HepG2 (cell line): ENCODE data around the gene TMUB1. TPM values are rescaled to one million over a fixed set of nuclear protein-coding genes. Genes with fewer than 3 reads are reported as not detected.

Source experiments
- AGO2 ChIP-seq: fragments of 200-400 bp; formaldehyde crosslinking; optimal IDR thresholded peaks from 2 replicates; pipeline ENCODE3; 2017; ENCODE audit warnings: mild to moderate bottlenecking, low read depth, low read length, moderate library complexity
- DNMT1 ChIP-seq: sonication (generic); formaldehyde crosslinking; IDR thresholded peaks from 2 replicates; pipeline ENCODE4 v1.5.1; 2020; ENCODE audit warnings: mild to moderate bottlenecking, missing genetic modification reagents
- FOSL2 ChIP-seq: sonication (generic); formaldehyde crosslinking; IDR thresholded peaks from 2 replicates; pipeline ENCODE4 v1.4.0; 2020; ENCODE audit warnings: missing genetic modification reagents
- FOXA1 ChIP-seq, 2 experiments: fragments of 450-650 bp in 1 of 2; sonication (generic) in 1 of 2; formaldehyde crosslinking in 1 of 2; IDR thresholded peaks; 2 replicates each; pipeline versions ENCODE4 v1.4.0 to v1.6.1; 2016 to 2020; ENCODE audit warnings: missing genetic modification reagents in 1 of 2
- FOXM1 ChIP-seq: sonication (generic); formaldehyde crosslinking; IDR thresholded peaks from 2 replicates; pipeline ENCODE4 v1.5.0; 2020; ENCODE audit warnings: missing genetic modification reagents
- HMGA1 ChIP-seq: sonication (generic); formaldehyde crosslinking; conservative IDR thresholded peaks from 2 replicates; pipeline ENCODE4 v1.4.0; 2020; ENCODE audit warnings: missing genetic modification reagents
- SIX1 ChIP-seq: sonication (generic); formaldehyde crosslinking; IDR thresholded peaks from 2 replicates; pipeline ENCODE4 v1.4.0; 2020; ENCODE audit warnings: missing genetic modification reagents, borderline replicate concordance
- ZNF121 ChIP-seq: sonication (generic); formaldehyde crosslinking; IDR thresholded peaks from 2 replicates; pipeline ENCODE4 v1.5.0; 2020; ENCODE audit warnings: mild to moderate bottlenecking, missing genetic modification reagents
- ZNF232 ChIP-seq: sonication (generic); formaldehyde crosslinking; IDR thresholded peaks from 2 replicates; pipeline ENCODE4 v1.4.0; 2020; ENCODE audit warnings: missing genetic modification reagents, borderline replicate concordance
- ZNF619 ChIP-seq: sonication (generic); formaldehyde crosslinking; IDR thresholded peaks from 2 replicates; pipeline ENCODE4 v1.4.0; 2020; ENCODE audit warnings: mild to moderate bottlenecking, missing genetic modification reagents
- ZNF766 ChIP-seq: sonication (generic); formaldehyde crosslinking; IDR thresholded peaks from 2 replicates; pipeline ENCODE4 v1.5.0; 2020; ENCODE audit warnings: missing genetic modification reagents, borderline replicate concordance
- ZNF850 ChIP-seq: sonication (generic); formaldehyde crosslinking; conservative IDR thresholded peaks from 2 replicates; pipeline ENCODE4 v1.9.0; 2021; ENCODE audit warnings: mild to moderate bottlenecking, missing genetic modification reagents
- polyA plus RNA-seq, 8 experiments: library from polyadenylated mRNA; depleted of rRNA in 3 of 8; stranded (reverse) in 7 of 8; unstranded in 1 of 8; fragments of >200 nt; fragmentation: Illumina TruSeq in 4 of 8; extraction: Trizol in 4 of 8; gene quantifications; 2 replicates each; pipeline versions ENCODE4 v1.2.1 to v1.2.3, GENCODE V29; 2011 to 2016; ENCODE audit warnings: low read depth in 4 of 8, missing spikeins in 1 of 8, mixed read lengths in 1 of 8; ENCODE audit not compliant: insufficient read depth in 1 of 8
- total RNA-seq, 5 experiments: library from RNA; depleted of rRNA; stranded (reverse); fragments of >200 nt; fragmentation: Illumina TruSeq; extraction: Trizol; gene quantifications; 2 replicates each; pipeline ENCODE4 v1.2.3, GENCODE V29; 2016; ENCODE audit warnings: low read depth in 1 of 5
- TF ChIP-seq, protein P1 (sequence below): IDR thresholded peaks from 2 replicates; pipeline ENCODE4 v1.6.1; 2016; ENCODE audit warnings: low read depth, missing genetic modification reagents, missing compliant biosample characterization
- TF ChIP-seq, protein P2 (sequence below): sonication (generic); formaldehyde crosslinking; IDR thresholded peaks from 2 replicates; pipeline ENCODE4 v1.4.0; 2020; ENCODE audit warnings: missing genetic modification reagents
- TF ChIP-seq, protein P3 (sequence below): IDR thresholded peaks from 2 replicates; pipeline ENCODE4 v1.6.1; 2016; ENCODE audit warnings: mild to moderate bottlenecking
- TF ChIP-seq, protein P4 (sequence below): sonication (generic); formaldehyde crosslinking; IDR thresholded peaks from 2 replicates; pipeline ENCODE4 v1.4.0; 2020; ENCODE audit warnings: missing genetic modification reagents, borderline replicate concordance

The TMUB1 gene
- total and polyA plus RNA-seq, 2 of the 13 experiments (the other 11 are each of a cell fraction or from before 2014, with no cell fraction given): 44.8 to 51.6 TPM

DNA sequence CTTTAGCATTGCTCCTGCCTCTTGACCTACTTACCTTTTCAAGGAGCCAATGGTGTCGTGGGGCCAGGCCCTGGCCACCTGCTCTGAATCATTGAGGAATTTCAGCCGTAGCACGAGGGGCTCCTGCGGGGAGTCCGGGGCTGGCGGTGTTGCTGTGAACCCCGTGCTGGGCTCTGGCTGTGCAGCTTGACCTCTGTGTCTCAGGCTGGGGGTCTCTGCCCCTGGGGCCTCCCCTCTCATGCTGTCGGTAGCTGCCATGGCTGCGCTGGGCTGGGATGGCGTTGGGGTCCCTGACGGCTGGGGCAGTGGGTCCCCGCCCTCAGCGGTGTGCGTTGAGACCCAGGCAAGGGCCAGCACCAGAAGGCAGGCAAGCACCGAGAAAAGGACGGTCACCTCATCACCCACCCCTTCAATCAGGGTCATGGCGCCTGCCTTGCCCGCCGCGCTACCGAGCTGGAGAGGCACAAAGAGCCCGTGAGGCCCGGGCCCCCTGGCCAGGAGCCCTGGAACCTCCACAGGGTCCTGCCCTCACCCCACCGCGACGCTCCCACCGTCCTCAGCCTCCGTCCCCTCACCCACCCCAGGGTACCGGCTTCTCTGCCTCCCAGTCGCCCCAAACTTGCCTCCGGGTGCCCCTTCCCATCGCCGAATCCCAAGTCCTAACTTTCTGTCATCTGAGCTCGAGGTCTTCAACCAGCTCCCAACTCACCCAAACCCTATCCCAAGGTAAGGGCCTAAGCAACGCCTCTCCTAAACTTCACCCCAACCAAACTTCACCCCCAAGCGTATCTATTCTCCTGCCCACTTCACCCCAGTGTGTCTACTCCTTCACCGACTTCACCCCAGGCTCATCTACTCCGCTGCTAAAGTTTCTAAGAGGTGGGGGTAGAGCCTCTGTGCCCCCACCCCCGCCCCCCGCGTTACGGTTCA lies 887 bp downstream of the TMUB1 start (continued):
- TF ChIP-seq, protein P1, sequence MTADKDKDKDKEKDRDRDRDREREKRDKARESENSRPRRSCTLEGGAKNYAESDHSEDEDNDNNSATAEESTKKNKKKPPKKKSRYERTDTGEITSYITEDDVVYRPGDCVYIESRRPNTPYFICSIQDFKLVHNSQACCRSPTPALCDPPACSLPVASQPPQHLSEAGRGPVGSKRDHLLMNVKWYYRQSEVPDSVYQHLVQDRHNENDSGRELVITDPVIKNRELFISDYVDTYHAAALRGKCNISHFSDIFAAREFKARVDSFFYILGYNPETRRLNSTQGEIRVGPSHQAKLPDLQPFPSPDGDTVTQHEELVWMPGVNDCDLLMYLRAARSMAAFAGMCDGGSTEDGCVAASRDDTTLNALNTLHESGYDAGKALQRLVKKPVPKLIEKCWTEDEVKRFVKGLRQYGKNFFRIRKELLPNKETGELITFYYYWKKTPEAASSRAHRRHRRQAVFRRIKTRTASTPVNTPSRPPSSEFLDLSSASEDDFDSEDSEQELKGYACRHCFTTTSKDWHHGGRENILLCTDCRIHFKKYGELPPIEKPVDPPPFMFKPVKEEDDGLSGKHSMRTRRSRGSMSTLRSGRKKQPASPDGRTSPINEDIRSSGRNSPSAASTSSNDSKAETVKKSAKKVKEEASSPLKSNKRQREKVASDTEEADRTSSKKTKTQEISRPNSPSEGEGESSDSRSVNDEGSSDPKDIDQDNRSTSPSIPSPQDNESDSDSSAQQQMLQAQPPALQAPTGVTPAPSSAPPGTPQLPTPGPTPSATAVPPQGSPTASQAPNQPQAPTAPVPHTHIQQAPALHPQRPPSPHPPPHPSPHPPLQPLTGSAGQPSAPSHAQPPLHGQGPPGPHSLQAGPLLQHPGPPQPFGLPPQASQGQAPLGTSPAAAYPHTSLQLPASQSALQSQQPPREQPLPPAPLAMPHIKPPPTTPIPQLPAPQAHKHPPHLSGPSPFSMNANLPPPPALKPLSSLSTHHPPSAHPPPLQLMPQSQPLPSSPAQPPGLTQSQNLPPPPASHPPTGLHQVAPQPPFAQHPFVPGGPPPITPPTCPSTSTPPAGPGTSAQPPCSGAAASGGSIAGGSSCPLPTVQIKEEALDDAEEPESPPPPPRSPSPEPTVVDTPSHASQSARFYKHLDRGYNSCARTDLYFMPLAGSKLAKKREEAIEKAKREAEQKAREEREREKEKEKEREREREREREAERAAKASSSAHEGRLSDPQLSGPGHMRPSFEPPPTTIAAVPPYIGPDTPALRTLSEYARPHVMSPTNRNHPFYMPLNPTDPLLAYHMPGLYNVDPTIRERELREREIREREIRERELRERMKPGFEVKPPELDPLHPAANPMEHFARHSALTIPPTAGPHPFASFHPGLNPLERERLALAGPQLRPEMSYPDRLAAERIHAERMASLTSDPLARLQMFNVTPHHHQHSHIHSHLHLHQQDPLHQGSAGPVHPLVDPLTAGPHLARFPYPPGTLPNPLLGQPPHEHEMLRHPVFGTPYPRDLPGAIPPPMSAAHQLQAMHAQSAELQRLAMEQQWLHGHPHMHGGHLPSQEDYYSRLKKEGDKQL (CRISPR knock-in tag): no peak
- TF ChIP-seq ZNF619 (CRISPR knock-in tag) (no peak), ZNF121 (CRISPR knock-in tag) (no peak), AGO2 (peak; percentile 54), FOSL2 (CRISPR knock-in tag) (no peak), ZNF766 (no peak), SIX1 (CRISPR knock-in tag) (no peak), FOXM1 (CRISPR knock-in tag) (no peak), FOXA1 (IDR thresholded peaks at IDR 0.05) (no peak), FOXA1 (CRISPR knock-in tag; IDR thresholded peaks at IDR 0.05) (no peak), ZNF232 (CRISPR knock-in tag) (0 out of 2 replicates have a peak, but pooled peaks have one; percentile 37), DNMT1 (CRISPR knock-in tag) (no peak), HMGA1 (CRISPR knock-in tag) (no peak), ZNF850 (CRISPR knock-in tag) (no peak)
- TF ChIP-seq, protein P2, sequence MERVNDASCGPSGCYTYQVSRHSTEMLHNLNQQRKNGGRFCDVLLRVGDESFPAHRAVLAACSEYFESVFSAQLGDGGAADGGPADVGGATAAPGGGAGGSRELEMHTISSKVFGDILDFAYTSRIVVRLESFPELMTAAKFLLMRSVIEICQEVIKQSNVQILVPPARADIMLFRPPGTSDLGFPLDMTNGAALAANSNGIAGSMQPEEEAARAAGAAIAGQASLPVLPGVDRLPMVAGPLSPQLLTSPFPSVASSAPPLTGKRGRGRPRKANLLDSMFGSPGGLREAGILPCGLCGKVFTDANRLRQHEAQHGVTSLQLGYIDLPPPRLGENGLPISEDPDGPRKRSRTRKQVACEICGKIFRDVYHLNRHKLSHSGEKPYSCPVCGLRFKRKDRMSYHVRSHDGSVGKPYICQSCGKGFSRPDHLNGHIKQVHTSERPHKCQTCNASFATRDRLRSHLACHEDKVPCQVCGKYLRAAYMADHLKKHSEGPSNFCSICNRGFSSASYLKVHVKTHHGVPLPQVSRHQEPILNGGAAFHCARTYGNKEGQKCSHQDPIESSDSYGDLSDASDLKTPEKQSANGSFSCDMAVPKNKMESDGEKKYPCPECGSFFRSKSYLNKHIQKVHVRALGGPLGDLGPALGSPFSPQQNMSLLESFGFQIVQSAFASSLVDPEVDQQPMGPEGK (CRISPR knock-in tag): peak; percentile 58
- TF ChIP-seq, protein P3, sequence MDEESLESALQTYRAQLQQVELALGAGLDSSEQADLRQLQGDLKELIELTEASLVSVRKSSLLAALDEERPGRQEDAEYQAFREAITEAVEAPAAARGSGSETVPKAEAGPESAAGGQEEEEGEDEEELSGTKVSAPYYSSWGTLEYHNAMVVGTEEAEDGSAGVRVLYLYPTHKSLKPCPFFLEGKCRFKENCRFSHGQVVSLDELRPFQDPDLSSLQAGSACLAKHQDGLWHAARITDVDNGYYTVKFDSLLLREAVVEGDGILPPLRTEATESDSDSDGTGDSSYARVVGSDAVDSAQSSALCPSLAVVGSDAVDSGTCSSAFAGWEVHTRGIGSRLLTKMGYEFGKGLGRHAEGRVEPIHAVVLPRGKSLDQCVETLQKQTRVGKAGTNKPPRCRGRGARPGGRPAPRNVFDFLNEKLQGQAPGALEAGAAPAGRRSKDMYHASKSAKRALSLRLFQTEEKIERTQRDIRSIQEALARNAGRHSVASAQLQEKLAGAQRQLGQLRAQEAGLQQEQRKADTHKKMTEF (CRISPR knock-in tag): no peak
- TF ChIP-seq, protein P4, sequence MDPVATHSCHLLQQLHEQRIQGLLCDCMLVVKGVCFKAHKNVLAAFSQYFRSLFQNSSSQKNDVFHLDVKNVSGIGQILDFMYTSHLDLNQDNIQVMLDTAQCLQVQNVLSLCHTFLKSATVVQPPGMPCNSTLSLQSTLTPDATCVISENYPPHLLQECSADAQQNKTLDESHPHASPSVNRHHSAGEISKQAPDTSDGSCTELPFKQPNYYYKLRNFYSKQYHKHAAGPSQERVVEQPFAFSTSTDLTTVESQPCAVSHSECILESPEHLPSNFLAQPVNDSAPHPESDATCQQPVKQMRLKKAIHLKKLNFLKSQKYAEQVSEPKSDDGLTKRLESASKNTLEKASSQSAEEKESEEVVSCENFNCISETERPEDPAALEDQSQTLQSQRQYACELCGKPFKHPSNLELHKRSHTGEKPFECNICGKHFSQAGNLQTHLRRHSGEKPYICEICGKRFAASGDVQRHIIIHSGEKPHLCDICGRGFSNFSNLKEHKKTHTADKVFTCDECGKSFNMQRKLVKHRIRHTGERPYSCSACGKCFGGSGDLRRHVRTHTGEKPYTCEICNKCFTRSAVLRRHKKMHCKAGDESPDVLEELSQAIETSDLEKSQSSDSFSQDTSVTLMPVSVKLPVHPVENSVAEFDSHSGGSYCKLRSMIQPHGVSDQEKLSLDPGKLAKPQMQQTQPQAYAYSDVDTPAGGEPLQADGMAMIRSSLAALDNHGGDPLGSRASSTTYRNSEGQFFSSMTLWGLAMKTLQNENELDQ (CRISPR knock-in tag): no peak
